SK-N-MC (cell line): ENCODE results near the gene CUEDC2.
A peak's percentile ranks its signal among the peaks of the same experiment; 100 is the strongest.

Experiments
- DNase-seq: peaks from one replicate; pipeline ENCODE4 v3.0.0-alpha.2; 2011; ENCODE audit warnings: low read depth, low spot score
- H3K27ac ChIP-seq: fragments of 200-600 bp; sonication (generic); 2 replicates; pipeline ENCODE4 v1.5.1; 2016; ENCODE audit warnings: mixed run types
- H3K36me3 ChIP-seq: fragments of 200-600 bp; sonication (generic); 2 replicates; pipeline ENCODE4 v1.6.1; 2017; ENCODE audit warnings: antibody characterized with exemption, low read length, mixed read lengths; ENCODE audit not compliant: insufficient read depth
- H3K4me3 ChIP-seq: fragments of 200-600 bp; sonication (generic); 2 replicates; pipeline ENCODE4 v1.5.1; 2016
- H3K9ac ChIP-seq: fragments of 200-600 bp; sonication (generic); 2 replicates; pipeline ENCODE4 v1.8.0; 2017; ENCODE audit warnings: mixed run types, mixed read lengths; ENCODE audit not compliant: insufficient read length
- H3K9me3 ChIP-seq: fragments of 200-600 bp; sonication (generic); 2 replicates; pipeline ENCODE4 v1.6.1; 2017; ENCODE audit warnings: low read depth, mild to moderate bottlenecking, antibody characterized with exemption, low read length, moderate library complexity, mixed read lengths
- EZH2 ChIP-seq: fragments of 200-600 bp; sonication (generic); IDR thresholded peaks from one replicate; pipeline ENCODE4 v1.6.1; 2017; ENCODE audit warnings: antibody characterized with exemption
- FOXP2 ChIP-seq: optimal IDR thresholded peaks from 2 replicates; pipeline ENCODE3; 2011; ENCODE audit warnings: mild to moderate bottlenecking, moderate library complexity; ENCODE audit not compliant: insufficient read depth; ENCODE audit errors: extremely low read length, control extremely low read depth
- POLR2AphosphoS5 ChIP-seq: IDR thresholded peaks from 2 replicates; pipeline ENCODE4 v1.6.1; 2012; ENCODE audit warnings: mild to moderate bottlenecking, low read depth, low read length, borderline replicate concordance

CUEDC2 gene

GRCh38 chr10:102424916-102425315 lies 7.5 kb downstream of the CUEDC2 start:
- no peak for TF ChIP-seq EZH2
- TF ChIP-seq POLR2AphosphoS5: no peak
- TF ChIP-seq FOXP2: no peak
- Histone ChIP-seq H3K9me3 (no peaks in the 10 kb centered on the region), H3K27ac (no peak overlapping the region), H3K9ac (no peak overlapping the region), H3K36me3 (no peaks in the 10 kb centered on the region), H3K4me3 (no peak overlapping the region)
- no peak for DNase-seq

- no peaks in the 10 kb centered on the region for H3K36me3 ChIP-seq
These were observed 8.2 kb downstream of the CUEDC2 start for GRCh38 chr10:102424145-102424544.

GRCh38 chr10:102423372-102423968 lies 8.9 kb downstream of the CUEDC2 start:
- TF ChIP-seq POLR2AphosphoS5: no peak
- TF ChIP-seq FOXP2: no peak
- TF ChIP-seq EZH2: no peak
- Histone ChIP-seq H3K4me3 (no peak overlapping the region), H3K9ac (no peak overlapping the region), H3K27ac (no peak overlapping the region), H3K36me3 (no peaks in the 10 kb centered on the region), H3K9me3 (no peaks in the 10 kb centered on the region)
- no peak for DNase-seq

More at GRCh38 chr10:102424145-102424544, 8.2 kb downstream of the CUEDC2 start:
- TF ChIP-seq FOXP2: no peak
- TF ChIP-seq EZH2: no peak
- TF ChIP-seq POLR2AphosphoS5: no peak
- Histone ChIP-seq H3K4me3 (no peak overlapping the region), H3K27ac (no peak overlapping the region), H3K9ac (no peak overlapping the region), H3K9me3 (no peaks in the 10 kb centered on the region)
- DNase-seq: no peak

GRCh38 chr10:102422545-102423129 lies 9.7 kb downstream of the CUEDC2 start:
- no peak overlapping the region for H3K27ac ChIP-seq
- no peak overlapping the region for H3K4me3 ChIP-seq
- no peaks in the 10 kb centered on the region for H3K36me3 ChIP-seq
- H3K9me3 ChIP-seq: no peaks in the 10 kb centered on the region
- no peak for TF ChIP-seq FOXP2
- no peak for TF ChIP-seq EZH2
- TF ChIP-seq POLR2AphosphoS5: no peak; the same call in 1 of the 2 replicates
- no peak overlapping the region for H3K9ac ChIP-seq
- DNase-seq: no peak

- TF ChIP-seq POLR2AphosphoS5 (no peak), EZH2 (no peak), FOXP2 (no peak)
- Histone ChIP-seq H3K27ac (no peak overlapping the region), H3K9ac (peak overlapping the region; percentile 27), H3K4me3 (peak overlapping the region; percentile 90), H3K36me3 (no peaks in the 10 kb centered on the region), H3K9me3 (no peaks in the 10 kb centered on the region)
- no peak for DNase-seq
These were observed 10.4 kb downstream of the CUEDC2 start for GRCh38 chr10:102421757-102422512.

- peak overlapping the region; percentile 90 for H3K4me3 ChIP-seq
- TF ChIP-seq EZH2 (no peak), FOXP2 (no peak), POLR2AphosphoS5 (no peak)
- DNase-seq: no peak
- no peak overlapping the region for H3K27ac ChIP-seq
- no peaks in the 10 kb centered on the region for H3K9me3 ChIP-seq
- no peaks in the 10 kb centered on the region for H3K36me3 ChIP-seq
- peak overlapping the region; percentile 27 for H3K9ac ChIP-seq
These were observed 10.9 kb downstream of the CUEDC2 start for GRCh38 chr10:102421507-102421756.

GRCh38 chr10:102420714-102421506 lies 11.5 kb downstream of the CUEDC2 start, which contains the start of gene FBXL15:
Gene FBXL15, plus strand, starts transcription at chr10:102420836. Its CDS starts 294 bp downstream, at chr10:102421130.
- H3K9me3 ChIP-seq: no peaks in the 10 kb centered on the region
- H3K4me3 ChIP-seq: peak within 1 kb of the TSS; percentile 90
- H3K27ac ChIP-seq: peak within 1 kb of the TSS; percentile 67; the same call in 1 of the 2 replicates
- peak; percentile 61 for DNase-seq
- TF ChIP-seq FOXP2: peak; percentile 26
- TF ChIP-seq EZH2: no peak
- TF ChIP-seq POLR2AphosphoS5: peak; percentile 15; the same call in 1 of the 2 replicates
- peak within 1 kb of the TSS; percentile 60 for H3K9ac ChIP-seq
- no peaks in the 10 kb centered on the region for H3K36me3 ChIP-seq

GRCh38 chr10:102420181-102420713 lies 12.1 kb downstream of the CUEDC2 start:
- H3K9me3 ChIP-seq: no peaks in the 10 kb centered on the region
- DNase-seq: no peak
- no peak overlapping the region for H3K27ac ChIP-seq

More at GRCh38 chr10:102420181-102420713, 12.1 kb downstream of the CUEDC2 start:
- TF ChIP-seq EZH2: no peak
- no peak for TF ChIP-seq POLR2AphosphoS5
- TF ChIP-seq FOXP2: no peak
- peak overlapping the region; percentile 60 for H3K9ac ChIP-seq
- H3K36me3 ChIP-seq: no peaks in the 10 kb centered on the region
- peak overlapping the region; percentile 90 for H3K4me3 ChIP-seq
